Thyroid gland (tissue), 4 donors: Measurements from ENCODE around the gene POU6F2. TPM values are rescaled to one million over a fixed set of nuclear protein-coding genes. Genes with fewer than 3 reads are reported as not detected.

Experiments used
- DNase-seq, 2 donors: peaks; one replicate each; pipeline ENCODE4 v3.0.0-alpha.2; 2019
- H3K27ac ChIP-seq, 3 donors: fragments of 200-600 bp; sonication (generic); 1 replicate in 2 of 3; 2 replicates in 1 of 3; pipeline ENCODE4 v1.5.1; 2016 to 2019; ENCODE audit warnings: mild to moderate bottlenecking in 1 of 3, moderate library complexity in 1 of 3
- H3K27me3 ChIP-seq: fragments of 200-600 bp; sonication (generic); one replicate; pipeline ENCODE4 v1.5.1; 2019
- H3K36me3 ChIP-seq, 2 donors: fragments of 200-600 bp; sonication (generic); one replicate each; pipeline ENCODE4 v1.5.1; 2016 to 2019
- H3K4me1 ChIP-seq, 2 donors: fragments of 200-600 bp; sonication (generic); one replicate each; pipeline ENCODE4 v1.5.1; 2017 to 2019
- H3K4me3 ChIP-seq, 3 donors: fragments of 200-600 bp; sonication (generic); replicated peaks in 1 of 3; 1 replicate in 2 of 3; 2 replicates in 1 of 3; pipeline ENCODE4 v1.5.1; 2016; ENCODE audit warnings: mild to moderate bottlenecking in 1 of 3
- H3K9me3 ChIP-seq: fragments of 200-600 bp; sonication (generic); one replicate; pipeline ENCODE4 v1.5.1; 2017
- POLR2A ChIP-seq, 2 donors: fragments of 450-650 bp; IDR thresholded peaks; one replicate each; pipeline ENCODE4 v1.6.1; 2017; ENCODE audit warnings: antibody characterized with exemption in 2 of 2, mild to moderate bottlenecking in 2 of 2, moderate library complexity in 1 of 2
- WGBS, 2 donors: methylation state at CpG; one replicate each; pipeline ENCODE4 v1.1.5; 2017; 5-methylcytosine and 5-hydroxymethylcytosine counted together
- intact Hi-C: fragments of 100-400 bp; cut with DNase I; formaldehyde crosslinking; loops from one replicate; pipeline ENCODE4 v1.15.1; 2023
- total RNA-seq, 4 donors: library from RNA; depleted of rRNA; stranded (reverse); fragments of >200 nt; gene quantifications; one replicate each; pipeline ENCODE4 v1.2.3, GENCODE V29; 2016
- TF ChIP-seq, protein P1 (sequence below), 6 experiments: fragments of 200-600 bp in 3 of 6; fragments of 450-650 bp in 3 of 6; sonication (generic) in 3 of 6; IDR thresholded peaks; one replicate each; pipeline ENCODE4 v1.5.1; 2016 to 2019; ENCODE audit warnings: antibody characterized with exemption in 6 of 6, mild to moderate bottlenecking in 2 of 6, inconsistent platforms in 1 of 6, moderate library complexity in 1 of 6

Gene POU6F2
- total RNA-seq, 4 donors from 2014 or later = 0.33 TPM; not detected in 3

- H3K9me3 ChIP-seq = no peaks in the 10 kb centered on the region
- no peak for DNase-seq
- H3K4me3 ChIP-seq = no peak overlapping the region
- no peak overlapping the region for H3K27ac ChIP-seq
- no peak for TF ChIP-seq POLR2A (IDR thresholded peaks at IDR 0.05)
- TF ChIP-seq, protein P1, sequence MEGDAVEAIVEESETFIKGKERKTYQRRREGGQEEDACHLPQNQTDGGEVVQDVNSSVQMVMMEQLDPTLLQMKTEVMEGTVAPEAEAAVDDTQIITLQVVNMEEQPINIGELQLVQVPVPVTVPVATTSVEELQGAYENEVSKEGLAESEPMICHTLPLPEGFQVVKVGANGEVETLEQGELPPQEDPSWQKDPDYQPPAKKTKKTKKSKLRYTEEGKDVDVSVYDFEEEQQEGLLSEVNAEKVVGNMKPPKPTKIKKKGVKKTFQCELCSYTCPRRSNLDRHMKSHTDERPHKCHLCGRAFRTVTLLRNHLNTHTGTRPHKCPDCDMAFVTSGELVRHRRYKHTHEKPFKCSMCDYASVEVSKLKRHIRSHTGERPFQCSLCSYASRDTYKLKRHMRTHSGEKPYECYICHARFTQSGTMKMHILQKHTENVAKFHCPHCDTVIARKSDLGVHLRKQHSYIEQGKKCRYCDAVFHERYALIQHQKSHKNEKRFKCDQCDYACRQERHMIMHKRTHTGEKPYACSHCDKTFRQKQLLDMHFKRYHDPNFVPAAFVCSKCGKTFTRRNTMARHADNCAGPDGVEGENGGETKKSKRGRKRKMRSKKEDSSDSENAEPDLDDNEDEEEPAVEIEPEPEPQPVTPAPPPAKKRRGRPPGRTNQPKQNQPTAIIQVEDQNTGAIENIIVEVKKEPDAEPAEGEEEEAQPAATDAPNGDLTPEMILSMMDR (IDR thresholded peaks at IDR 0.05) = no peak
- H3K36me3 ChIP-seq = no peaks in the 10 kb centered on the region
- intact Hi-C loops = no loop called here
- no peaks in the 10 kb centered on the region for H3K27me3 ChIP-seq
- 90 to 97% methylated on average over 3 of the region's 3 CpGs for WGBS, 2 donors
- H3K4me1 ChIP-seq = no peaks in the 10 kb centered on the region
Measured at GRCh38 chr7:39099146-39099545, 121.4 kb downstream of the POU6F2 start.

- Histone ChIP-seq H3K4me1 (no peaks in the 10 kb centered on the region), H3K9me3 (no peaks in the 10 kb centered on the region), H3K27me3 (no peaks in the 10 kb centered on the region), H3K4me3 (no peak overlapping the region), H3K36me3 (no peaks in the 10 kb centered on the region), H3K27ac (no peak overlapping the region)
- DNase-seq = no peak
- 90 to 96% methylated on average over 2 of the region's 2 CpGs for WGBS, 2 donors
- TF ChIP-seq, protein P1 (IDR thresholded peaks at IDR 0.05) = no peak
- no peak for TF ChIP-seq POLR2A (IDR thresholded peaks at IDR 0.05)
- intact Hi-C loops = no loop called here
Measured at GRCh38 chr7:39100270-39100669, 122.6 kb downstream of the POU6F2 start.

DNA sequence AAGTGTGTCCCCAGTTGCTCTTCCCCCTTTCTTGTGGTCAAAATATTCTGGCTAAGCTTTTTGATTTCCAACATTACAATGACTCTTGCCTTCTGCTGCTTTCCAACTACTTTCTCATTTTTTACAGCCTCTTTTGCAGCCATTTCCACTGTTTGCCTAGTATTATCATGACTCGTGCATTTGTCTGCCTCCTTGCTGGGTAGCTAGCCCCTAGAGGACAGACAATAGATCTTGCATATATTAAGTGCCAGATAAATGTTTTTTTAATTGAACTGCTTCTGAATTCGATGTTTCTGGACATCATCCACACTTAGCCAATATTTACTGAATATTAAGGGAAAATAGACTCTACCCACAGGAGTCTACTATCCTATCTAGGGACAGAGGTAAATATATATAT, 124.5 kb downstream of the POU6F2 start:
- no peak overlapping the region for H3K27ac ChIP-seq
- H3K27me3 ChIP-seq = no peaks in the 10 kb centered on the region
- no peak overlapping the region for H3K4me3 ChIP-seq
- TF ChIP-seq POLR2A (IDR thresholded peaks at IDR 0.05) = no peak
- TF ChIP-seq, protein P1 (IDR thresholded peaks at IDR 0.05) = no peak
- no peak for DNase-seq
- H3K9me3 ChIP-seq = no peaks in the 10 kb centered on the region
- no peaks in the 10 kb centered on the region for H3K4me1 ChIP-seq
- intact Hi-C loops = no loop called here
- no peaks in the 10 kb centered on the region for H3K36me3 ChIP-seq
- 70 to 75% methylated on average over 2 of the region's 2 CpGs for whole genome bisulfite sequencing, 2 donors

- Histone ChIP-seq H3K27me3 (no peaks in the 10 kb centered on the region), H3K9me3 (no peaks in the 10 kb centered on the region), H3K36me3 (no peaks in the 10 kb centered on the region), H3K27ac (no peak overlapping the region), H3K4me3 (no peak overlapping the region), H3K4me1 (no peaks in the 10 kb centered on the region)
- TF ChIP-seq, protein P1 (IDR thresholded peaks at IDR 0.05) = no peak
- no peak for TF ChIP-seq POLR2A (IDR thresholded peaks at IDR 0.05)
- no peak for DNase-seq
- 79 to 88% methylated on average over 1 of the region's 1 CpG for WGBS, 2 donors
- intact Hi-C loops = no loop called here
Measured at GRCh38 chr7:39105720-39106119, 128.0 kb downstream of the POU6F2 start.

DNA sequence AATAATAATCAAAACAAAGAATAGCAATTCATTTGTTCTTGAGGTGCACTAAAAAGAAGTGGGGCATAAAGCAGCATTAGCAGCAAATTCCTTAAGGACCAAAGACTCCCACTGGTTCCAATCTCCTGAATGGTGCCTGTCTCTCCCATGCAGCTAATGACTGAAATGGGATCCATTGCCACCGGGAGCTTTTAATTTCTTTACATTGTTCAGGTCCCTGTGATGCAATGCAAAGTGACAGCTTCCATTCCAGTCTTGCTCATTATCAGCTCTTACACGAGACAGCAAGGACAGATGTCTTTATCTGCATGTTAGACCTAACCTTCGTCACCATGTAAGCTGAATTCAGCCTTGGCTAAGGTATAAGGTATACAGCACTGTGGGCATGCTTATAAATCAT, 148.1 kb downstream of the POU6F2 start:
- no peak for DNase-seq
- no peaks in the 10 kb centered on the region for H3K4me1 ChIP-seq
- H3K4me3 ChIP-seq = no peak overlapping the region
- H3K9me3 ChIP-seq = no peaks in the 10 kb centered on the region
- H3K27ac ChIP-seq = no peak overlapping the region
- no peaks in the 10 kb centered on the region for H3K36me3 ChIP-seq
- H3K27me3 ChIP-seq = no peaks in the 10 kb centered on the region
- TF ChIP-seq POLR2A (IDR thresholded peaks at IDR 0.05) = no peak
- TF ChIP-seq, protein P1 (IDR thresholded peaks at IDR 0.05) = no peak
- intact Hi-C loops = no loop called here
- WGBS, 2 donors = 79 to 80% methylated on average over 3 of the region's 3 CpGs
